GM18498 (cell line): ENCODE data around the gene PGM1.

Source experiments
- ATAC-seq: cut with Tn5 transposase; IDR thresholded peaks from one replicate; pipeline ENCODE4 v1.9.1; 2021; ENCODE audit warnings: mild to moderate bottlenecking, moderate library complexity; ENCODE audit not compliant: unreplicated experiment

PGM1 gene

GRCh38 chr1:63630666-63631065 is 37.5 kb downstream of the PGM1 start:
- ATAC-seq = no peak

DNA sequence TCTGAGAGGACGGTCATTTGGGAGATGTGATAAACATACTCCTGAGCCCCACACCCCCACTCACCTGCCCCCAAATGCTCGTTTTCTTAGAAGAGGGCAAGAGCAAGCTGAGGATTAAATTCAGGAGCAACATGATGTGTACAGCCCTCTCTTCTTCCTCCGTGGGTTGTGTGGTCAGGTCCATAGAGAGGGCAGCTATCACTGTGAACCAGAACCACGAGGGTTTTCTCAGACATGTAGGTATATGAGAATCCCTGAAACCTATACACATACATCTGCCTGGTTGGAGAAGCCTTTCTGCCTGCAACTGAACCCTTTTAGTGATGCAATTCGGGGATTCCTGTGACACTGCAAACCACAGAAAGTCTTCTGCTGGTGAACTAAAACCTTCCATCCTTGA is 38.9 kb downstream of the PGM1 start:
- no peak for ATAC-seq

DNA sequence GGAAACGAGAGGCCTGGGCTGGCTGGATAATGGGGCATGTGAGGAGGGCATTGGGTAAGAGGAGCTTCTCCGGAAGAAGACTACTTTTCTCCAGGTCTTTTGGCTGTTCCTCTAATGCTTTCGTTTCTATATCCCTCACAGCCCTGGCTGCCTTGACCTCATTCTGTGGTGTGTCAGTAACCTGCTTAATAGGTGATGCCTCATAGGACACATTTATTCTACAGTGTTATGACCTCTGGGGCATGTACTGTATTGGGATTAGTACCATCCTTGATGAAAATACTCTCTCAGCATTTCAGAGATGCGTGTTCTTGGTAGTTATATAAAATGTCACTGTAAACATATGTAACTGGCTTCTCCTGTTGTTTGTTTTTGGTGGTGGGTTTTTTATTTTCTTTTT is 40.1 kb downstream of the PGM1 start:
- ATAC-seq = no peak

- no peak for ATAC-seq
Measured at GRCh38 chr1:63634471-63634870, 41.3 kb downstream of the PGM1 start.

GRCh38 chr1:63635681-63636080 is 42.5 kb downstream of the PGM1 start:
- ATAC-seq = no peak

- no peak for ATAC-seq
Measured at GRCh38 chr1:63636192-63637105, 43.2 kb downstream of the PGM1 start.

- ATAC-seq = no peak
Measured at GRCh38 chr1:63638471-63638870, 45.3 kb downstream of the PGM1 start.

DNA sequence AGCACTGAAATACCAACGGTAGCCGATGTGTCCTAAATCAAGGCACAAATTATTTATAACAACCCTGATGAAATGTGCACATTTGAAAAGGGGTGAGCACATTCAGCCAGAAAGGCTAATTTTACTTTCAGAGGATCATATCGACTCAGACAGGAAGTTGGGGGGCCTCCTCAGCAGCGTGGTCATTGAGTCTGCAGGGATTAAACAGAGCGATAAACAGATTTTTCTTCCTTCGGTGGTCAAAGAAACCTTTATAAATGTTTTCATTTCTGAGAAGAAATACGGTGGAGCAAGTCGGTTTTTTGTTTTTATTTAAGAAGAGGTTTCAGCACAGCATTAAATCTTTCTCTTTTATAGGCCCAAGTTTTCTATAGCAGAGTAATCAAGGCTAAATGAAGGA is 45.7 kb downstream of the PGM1 start:
- ATAC-seq = no peak

- ATAC-seq = no peak
Measured at GRCh38 chr1:63640633-63641567, 47.7 kb downstream of the PGM1 start.

DNA sequence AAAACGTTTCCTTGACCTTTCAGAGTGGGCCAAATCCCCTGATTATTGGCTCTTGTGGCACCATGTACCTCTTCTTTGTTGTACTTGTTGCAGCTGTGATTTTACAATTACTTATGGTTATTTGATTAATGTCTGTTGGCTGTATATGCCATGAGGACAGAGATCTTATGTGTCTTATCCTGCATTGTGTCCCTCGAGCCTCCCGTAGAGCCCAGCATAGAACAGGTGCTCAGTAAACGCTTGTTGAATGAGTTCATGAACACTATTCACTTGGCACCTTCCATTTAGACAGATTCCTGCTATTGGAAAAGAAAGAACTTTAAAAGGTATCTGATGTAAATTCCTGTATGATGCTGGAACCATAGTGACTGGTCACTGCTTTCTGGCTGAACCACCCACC is 48.4 kb downstream of the PGM1 start:
- no peak for ATAC-seq

DNA sequence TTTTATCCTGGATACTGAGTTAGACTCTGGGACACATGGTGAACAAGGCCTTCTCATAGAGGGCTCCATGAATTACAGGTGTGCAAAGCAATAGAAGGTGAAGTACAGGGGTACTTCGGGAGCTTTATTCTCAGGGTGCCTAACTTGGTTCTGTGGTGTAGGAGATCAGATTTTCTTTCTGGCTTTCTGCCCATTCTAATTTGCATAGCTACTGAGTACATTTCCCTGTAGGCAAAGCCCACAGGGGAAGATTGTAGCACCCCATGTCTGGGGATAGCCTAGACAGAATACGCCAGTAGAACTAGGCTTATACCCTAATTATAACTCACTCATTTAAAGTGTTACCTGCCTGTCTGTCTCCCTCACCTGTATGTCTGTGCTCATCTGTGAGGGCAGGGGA is 49.7 kb downstream of the PGM1 start:
- no peak for ATAC-seq

DNA sequence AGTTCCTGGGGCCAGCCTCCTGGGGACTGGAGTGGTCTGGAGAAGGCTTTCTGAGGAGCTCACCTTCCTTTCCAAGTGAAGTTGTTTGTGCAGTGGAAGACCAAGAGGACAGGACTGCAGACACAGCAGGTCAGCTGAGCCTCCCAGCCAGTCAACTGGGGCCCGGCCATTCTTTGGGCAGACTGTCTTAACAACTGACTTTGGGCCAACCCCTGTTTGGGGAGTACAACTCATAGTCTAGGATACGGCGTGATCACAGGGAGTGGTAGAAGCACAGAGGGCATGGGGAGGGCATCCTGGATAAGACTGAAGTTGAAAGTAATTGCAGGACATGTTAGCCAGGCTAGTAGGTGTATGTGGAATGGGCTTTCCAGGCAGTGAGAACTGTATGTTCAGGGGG is 50.3 kb downstream of the PGM1 start:
- ATAC-seq = no peak

GRCh38 chr1:63643926-63644325 is 50.7 kb downstream of the PGM1 start:
- no peak for ATAC-seq

DNA sequence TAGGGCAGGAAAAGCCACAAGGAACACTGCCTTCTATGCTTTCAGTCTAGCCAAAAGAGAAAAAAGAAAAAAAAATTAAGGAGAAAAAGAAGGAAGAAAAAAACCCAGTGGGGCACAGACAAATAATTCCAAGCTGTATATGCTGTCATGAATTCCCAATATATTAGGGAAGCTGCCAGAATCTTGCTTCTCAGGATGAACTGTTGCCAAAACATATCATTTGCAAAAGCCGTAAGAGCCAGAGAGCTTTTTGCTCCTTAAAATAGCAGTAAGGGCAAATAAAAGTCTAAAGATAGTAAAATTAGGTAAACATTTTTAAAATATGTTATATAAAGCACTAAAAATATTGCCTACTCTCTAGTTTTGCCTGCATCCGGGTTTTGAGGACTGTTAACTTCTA is 52.1 kb downstream of the PGM1 start:
- no peak for ATAC-seq

- no peak for ATAC-seq
Measured at GRCh38 chr1:63648689-63649088, 55.5 kb downstream of the PGM1 start.

DNA sequence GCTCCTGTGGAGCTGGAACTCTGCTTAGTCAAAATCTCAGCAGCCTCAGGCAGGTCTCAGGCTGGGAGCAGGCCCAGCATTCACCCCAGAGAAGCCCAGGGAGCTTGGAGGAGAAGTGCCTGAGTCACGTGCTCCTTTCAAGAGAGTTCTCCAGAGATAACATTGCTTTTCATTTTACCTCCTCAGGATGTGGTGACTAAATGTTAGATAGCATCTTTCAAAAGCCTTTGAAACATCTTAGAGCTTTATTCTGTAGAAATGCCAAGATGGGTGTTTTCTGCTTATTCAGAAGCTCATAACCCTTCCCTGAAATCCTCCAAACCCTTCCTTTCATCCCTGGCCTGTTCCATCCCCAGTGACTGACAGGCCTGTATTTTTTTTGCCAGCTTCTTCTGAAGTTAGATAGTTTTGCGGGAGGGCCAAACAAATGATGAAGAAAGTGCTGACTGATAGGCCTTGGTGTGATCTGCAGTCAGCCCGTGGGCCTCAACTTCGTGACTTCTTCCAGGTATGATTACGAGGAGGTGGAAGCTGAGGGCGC is 58.0 kb downstream of the PGM1 start:
- ATAC-seq = no peak

DNA sequence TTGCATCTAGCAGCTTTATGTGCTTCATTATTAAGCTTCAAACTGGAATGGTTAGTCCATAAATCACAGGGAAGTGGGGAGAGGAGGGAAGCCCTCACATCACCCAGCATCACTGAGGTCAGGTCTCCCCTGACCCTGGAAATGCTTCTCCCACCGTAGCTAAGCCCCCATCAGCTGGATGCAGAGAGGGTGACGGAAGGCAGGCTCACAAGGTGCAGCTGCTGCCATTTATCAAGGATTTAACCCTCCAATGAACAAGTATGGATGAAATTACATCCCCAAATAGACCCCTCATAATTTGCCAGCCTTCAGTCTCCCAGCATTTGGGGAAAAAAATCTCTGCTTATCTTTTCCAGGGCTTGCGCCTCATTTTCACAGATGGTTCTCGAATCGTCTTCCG is 60.8 kb downstream of the PGM1 start:
- no peak for ATAC-seq

DNA sequence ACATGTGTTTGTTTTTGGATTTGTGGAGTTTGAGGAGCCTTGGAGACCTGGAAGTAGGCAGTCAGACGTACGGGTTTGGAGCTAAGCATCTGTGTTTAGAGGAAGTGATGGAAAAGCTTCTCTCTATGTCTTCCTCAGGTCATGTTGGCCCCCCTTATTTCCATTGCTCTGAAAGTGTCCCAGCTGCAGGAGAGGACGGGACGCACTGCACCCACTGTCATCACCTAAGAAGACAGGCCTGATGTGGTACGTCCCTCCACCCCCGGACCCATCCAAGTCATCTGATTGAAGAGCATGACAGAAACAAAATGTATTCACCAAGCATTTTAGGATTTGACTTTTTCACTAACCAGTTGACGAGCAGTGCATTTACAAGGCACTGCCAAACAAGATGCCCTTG is 66.2 kb downstream of the PGM1 start:
- no peak for ATAC-seq

DNA sequence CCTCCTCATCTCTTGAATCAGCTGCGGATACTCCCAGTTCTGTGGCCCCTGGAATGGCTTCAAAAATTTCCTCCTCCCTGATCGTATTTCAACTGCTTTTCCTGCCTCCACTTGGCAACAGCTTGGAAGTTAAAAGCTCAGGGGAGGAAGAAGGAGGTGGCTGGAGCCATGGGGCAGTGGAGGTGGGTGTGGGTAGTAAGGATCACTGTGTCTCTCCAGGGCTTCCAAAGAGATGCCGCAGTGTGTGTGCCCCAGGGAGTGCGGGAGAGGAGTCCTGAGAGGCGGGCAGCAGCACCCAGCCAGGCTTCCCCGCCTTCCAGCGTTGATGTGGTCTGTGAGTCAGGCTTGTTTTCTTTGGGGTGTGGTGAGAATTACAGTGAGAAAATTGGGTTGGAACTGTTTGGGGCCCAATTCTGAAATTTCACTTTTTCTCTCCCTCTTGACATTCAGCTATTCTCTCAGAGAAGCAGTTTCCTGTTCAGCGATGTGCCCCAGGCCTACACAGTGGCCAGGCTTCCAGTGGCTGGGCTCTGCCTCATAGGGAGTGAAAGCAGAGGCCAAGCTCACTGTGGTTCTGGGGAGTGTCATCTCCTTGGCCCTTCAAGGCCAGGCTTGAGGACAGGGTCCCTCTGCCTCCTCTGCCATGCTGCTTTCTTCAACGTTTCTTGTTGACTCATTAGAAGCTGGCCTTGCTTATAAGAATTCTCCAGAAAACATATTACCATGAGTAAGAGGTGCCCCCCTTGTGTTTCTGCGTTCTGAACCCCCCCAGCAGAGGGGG is 69.0 kb downstream of the PGM1 start:
- ATAC-seq = no peak

DNA sequence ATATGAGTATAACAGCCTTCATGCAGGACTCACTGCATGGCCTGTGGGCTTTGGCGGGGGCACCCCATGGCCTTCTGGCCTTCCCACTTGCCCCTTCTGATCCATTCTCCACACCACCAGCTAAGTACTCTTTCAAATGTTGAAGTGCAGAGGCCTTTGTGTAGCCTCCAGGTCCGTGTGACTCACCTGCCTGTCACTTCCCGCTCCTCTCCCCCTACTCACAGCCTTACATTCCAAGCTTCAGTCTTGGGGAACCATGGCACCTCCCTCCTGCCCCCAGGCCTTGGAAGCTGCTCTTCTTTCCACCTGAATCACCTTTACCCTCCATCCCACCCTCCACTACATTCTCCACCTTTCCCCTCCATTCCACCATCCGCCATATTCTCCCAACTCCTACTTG is 69.6 kb downstream of the PGM1 start:
- no peak for ATAC-seq

GRCh38 chr1:63663301-63663700 is 70.1 kb downstream of the PGM1 start:
- ATAC-seq = no peak
